CD4-positive, alpha-beta T cell (primary cell): ENCODE measurements around the gene BCL3. TPM values are rescaled to one million over a fixed set of nuclear protein-coding genes. Genes with fewer than 3 reads are reported as not detected.
"Not testable (repeated sequence)": the region's sequence is repeated elsewhere in the genome, so short reads cannot be mapped to it uniquely, and the experiment has no call there.

Source experiments
- ATAC-seq: fragments of 200-7000 bp; cut with Tn5 transposase; one replicate; pipeline ENCODE4 v1.10.0; 2022; ENCODE audit warnings: mild to moderate bottlenecking; ENCODE audit not compliant: poor library complexity
- CTCF ChIA-PET: fragments of 350-600 bp; sonication (Branson Sonifier 250); formaldehyde crosslinking; loops from one replicate; lab custom pipeline; 2021; ENCODE audit warnings: antibody characterized with exemption, inconsistent platforms; lab: Charles Lee
- POLR2A ChIA-PET: fragments of 350-600 bp; sonication (Branson Sonifier 250); formaldehyde crosslinking; loops from one replicate; lab custom pipeline; 2021; ENCODE audit warnings: antibody characterized with exemption, inconsistent platforms; lab: Charles Lee
- DNase-seq, 14 experiments: peaks; one replicate each; pipeline ENCODE4 v3.0.0-alpha.2; 2013 to 2020; ENCODE audit warnings: mixed read lengths in 2 of 14
- H3K27ac ChIP-seq, 2 donors: one replicate each; pipeline versions ENCODE4 v1.5.1 to v1.7.0; 2013; ENCODE audit warnings: low read length in 2 of 2, low read depth in 1 of 2, mild to moderate bottlenecking in 1 of 2
- H3K27me3 ChIP-seq, 2 experiments: 1 replicate in 1 of 2; 2 replicates in 1 of 2; pipeline versions ENCODE4 v1.6.1 to v1.7.0; 2013; ENCODE audit warnings: low read length in 2 of 2, control low read depth in 1 of 2, mild to moderate bottlenecking in 1 of 2, moderate library complexity in 1 of 2; ENCODE audit not compliant: insufficient read depth in 2 of 2, control insufficient read depth in 1 of 2
- H3K36me3 ChIP-seq: one replicate; pipeline ENCODE4 v1.6.1; 2013; ENCODE audit warnings: low read length, control low read depth; ENCODE audit not compliant: insufficient read depth
- H3K4me1 ChIP-seq: one replicate; pipeline ENCODE4 v1.6.1; 2013; ENCODE audit warnings: low read length, control low read depth; ENCODE audit not compliant: insufficient read depth
- H3K4me3 ChIP-seq: one replicate; pipeline ENCODE4 v1.5.1; 2013; ENCODE audit warnings: mild to moderate bottlenecking, low read length, moderate library complexity
- H3K9me3 ChIP-seq, 2 experiments: 1 replicate in 1 of 2; 2 replicates in 1 of 2; pipeline versions ENCODE4 v1.6.1 to v1.7.0; 2013; ENCODE audit warnings: low read length in 2 of 2, mild to moderate bottlenecking in 2 of 2, control low read depth in 1 of 2, moderate library complexity in 1 of 2; ENCODE audit not compliant: control insufficient read depth in 1 of 2, insufficient read depth in 1 of 2
- H3K27ac Mint-ChIP-seq: one replicate; pipeline ENCODE4 v1.8.0; 2020; ENCODE audit warnings: mixed read lengths
- H3K27me3 Mint-ChIP-seq: one replicate; pipeline ENCODE4 v1.8.0; 2021; ENCODE audit warnings: mixed read lengths
- H3K36me3 Mint-ChIP-seq: one replicate; pipeline ENCODE4 v1.8.0; 2021; ENCODE audit warnings: low read depth, mixed read lengths
- H3K4me1 Mint-ChIP-seq: one replicate; pipeline ENCODE4 v1.8.0; 2021; ENCODE audit warnings: low read depth, mixed read lengths
- H3K4me3 Mint-ChIP-seq: one replicate; pipeline ENCODE4 v1.8.0; 2020; ENCODE audit warnings: mild to moderate bottlenecking, mixed read lengths
- H3K9me3 Mint-ChIP-seq: one replicate; pipeline ENCODE4 v1.8.0; 2020; ENCODE audit warnings: mixed read lengths
- intact Hi-C, 2 experiments: fragments of 100-400 bp; cut with DNase I in 1 of 2; cut with micrococcal nuclease in 1 of 2; formaldehyde crosslinking; loops; one replicate each; pipeline versions ENCODE4 v1.15.1 to v1.9.0; 2023 to 2025; cut with DNase I, micrococcal nuclease
- total RNA-seq, 174 experiments: library from RNA in 2 of 174; stranded (reverse) in 2 of 174; gene quantifications; one replicate each; pipeline ENCODE4 v1.2.3 and lab custom pipeline; 2021 to 2026
- TF ChIP-seq, protein P1 (sequence below): fragments of 200-600 bp; IDR thresholded peaks from one replicate; pipeline ENCODE4 v1.8.0; 2022; ENCODE audit warnings: antibody characterized with exemption, mild to moderate bottlenecking

Gene BCL3
- total RNA-seq, 2 experiments from 2014 or later, result 90.9 to 97.1 TPM

DNA sequence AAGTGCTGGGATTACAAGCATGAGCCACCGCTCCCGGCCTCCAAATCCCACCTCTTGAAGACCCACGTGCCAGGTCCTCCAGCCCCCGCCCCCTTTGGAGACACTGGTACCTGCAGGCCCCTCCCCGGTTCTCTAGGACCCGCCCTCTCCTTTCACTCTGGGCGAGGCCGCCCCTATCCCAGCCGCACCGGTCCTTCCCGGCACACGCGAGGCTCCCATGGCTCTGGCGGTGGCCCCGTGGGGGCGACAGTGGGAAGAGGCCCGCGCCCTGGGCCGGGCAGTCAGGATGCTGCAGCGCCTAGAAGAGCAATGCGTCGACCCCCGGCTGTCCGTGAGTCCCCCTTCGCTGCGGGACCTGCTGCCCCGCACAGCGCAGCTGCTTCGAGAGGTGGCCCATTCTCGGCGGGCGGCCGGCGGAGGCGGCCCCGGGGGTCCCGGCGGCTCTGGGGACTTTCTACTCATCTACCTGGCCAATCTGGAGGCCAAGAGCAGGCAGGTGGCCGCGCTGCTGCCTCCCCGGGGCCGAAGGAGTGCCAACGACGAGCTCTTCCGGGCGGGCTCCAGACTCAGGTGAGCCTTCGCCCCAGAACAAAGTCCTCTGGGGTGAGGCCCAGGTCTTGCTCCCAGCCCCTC is 29.3 kb downstream of the BCL3 start, which contains the start of gene CBLC:
Gene CBLC (plus strand): TSS at position 176 of the 633 bp plus-strand sequence. CDS start 42 bp downstream, at position 218.
- Histone ChIP-seq H3K4me1 (peaks cover 4% of the 10 kb centered on the region), H3K9me3 (no peaks in the 10 kb centered on the region), H3K36me3 (no peaks in the 10 kb centered on the region), H3K27ac (no peak within 1 kb of the TSS), H3K4me3 (no peak within 1 kb of the TSS), H3K27me3 (peaks cover 0 to 4% of the 10 kb centered on the region in 2 experiments)
- Mint-ChIP-seq H3K4me1 (no peaks in the 10 kb centered on the region), H3K27me3 (no peaks in the 10 kb centered on the region), H3K4me3 (no peak within 1 kb of the TSS), H3K27ac (no peak within 1 kb of the TSS), H3K36me3 (no peaks in the 10 kb centered on the region), H3K9me3 (no peaks in the 10 kb centered on the region)
- no peak for DNase-seq
- TF ChIP-seq, protein P1, sequence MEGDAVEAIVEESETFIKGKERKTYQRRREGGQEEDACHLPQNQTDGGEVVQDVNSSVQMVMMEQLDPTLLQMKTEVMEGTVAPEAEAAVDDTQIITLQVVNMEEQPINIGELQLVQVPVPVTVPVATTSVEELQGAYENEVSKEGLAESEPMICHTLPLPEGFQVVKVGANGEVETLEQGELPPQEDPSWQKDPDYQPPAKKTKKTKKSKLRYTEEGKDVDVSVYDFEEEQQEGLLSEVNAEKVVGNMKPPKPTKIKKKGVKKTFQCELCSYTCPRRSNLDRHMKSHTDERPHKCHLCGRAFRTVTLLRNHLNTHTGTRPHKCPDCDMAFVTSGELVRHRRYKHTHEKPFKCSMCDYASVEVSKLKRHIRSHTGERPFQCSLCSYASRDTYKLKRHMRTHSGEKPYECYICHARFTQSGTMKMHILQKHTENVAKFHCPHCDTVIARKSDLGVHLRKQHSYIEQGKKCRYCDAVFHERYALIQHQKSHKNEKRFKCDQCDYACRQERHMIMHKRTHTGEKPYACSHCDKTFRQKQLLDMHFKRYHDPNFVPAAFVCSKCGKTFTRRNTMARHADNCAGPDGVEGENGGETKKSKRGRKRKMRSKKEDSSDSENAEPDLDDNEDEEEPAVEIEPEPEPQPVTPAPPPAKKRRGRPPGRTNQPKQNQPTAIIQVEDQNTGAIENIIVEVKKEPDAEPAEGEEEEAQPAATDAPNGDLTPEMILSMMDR, result no peak
- ChIA-PET CTCF (no interaction called here), POLR2A (no interaction called here)
- intact Hi-C loops, result no loop called here
- ATAC-seq, result no peak

DNA sequence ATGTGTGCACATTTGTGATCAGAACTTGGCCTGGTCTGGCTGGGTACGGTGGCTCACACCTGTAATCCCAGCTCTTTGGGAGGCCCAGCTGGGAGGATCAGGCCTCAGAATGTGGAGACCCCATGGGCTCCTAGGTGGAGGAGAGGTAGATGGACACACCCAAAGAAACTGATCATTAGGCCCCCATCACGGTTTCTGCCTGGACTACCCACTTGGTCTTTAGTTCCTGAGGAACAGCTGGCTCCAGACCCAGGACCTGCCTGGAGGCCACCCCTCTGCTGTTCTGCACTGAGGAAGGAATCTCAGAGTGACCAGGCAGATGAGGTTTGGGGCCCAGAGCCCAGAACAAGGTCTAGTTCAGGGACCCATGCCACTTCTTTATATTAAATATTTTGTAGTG is 30.6 kb downstream of the BCL3 start:
- ChIA-PET POLR2A (no interaction called here), CTCF (interaction anchor here (1.3 to 2.6 kb wide), 2 partner anchors 8 to 55 kb away, joined by 3 to 9 read pairs; no protein-coding TSS in a partner anchor)
- peaks cover 1% of the 10 kb centered on the region for H3K27me3 Mint-ChIP-seq
- H3K9me3 Mint-ChIP-seq, result no peaks in the 10 kb centered on the region
- Histone ChIP-seq H3K36me3 (no peaks in the 10 kb centered on the region), H3K27me3 (peaks cover 0 to 4% of the 10 kb centered on the region in 2 experiments), H3K27ac (no peak overlapping the region), H3K4me1 (peaks cover 5% of the 10 kb centered on the region), H3K9me3 (no peaks in the 10 kb centered on the region), H3K4me3 (no peak overlapping the region)
- ATAC-seq (no peak), DNase-seq (no peak)
- no peak overlapping the region for H3K27ac Mint-ChIP-seq
- intact Hi-C loops, result no loop called here
- no peaks in the 10 kb centered on the region for H3K36me3 Mint-ChIP-seq
- TF ChIP-seq, protein P1, result no peak
- H3K4me3 Mint-ChIP-seq, result no peak overlapping the region
- peaks cover 1% of the 10 kb centered on the region for H3K4me1 Mint-ChIP-seq

DNA sequence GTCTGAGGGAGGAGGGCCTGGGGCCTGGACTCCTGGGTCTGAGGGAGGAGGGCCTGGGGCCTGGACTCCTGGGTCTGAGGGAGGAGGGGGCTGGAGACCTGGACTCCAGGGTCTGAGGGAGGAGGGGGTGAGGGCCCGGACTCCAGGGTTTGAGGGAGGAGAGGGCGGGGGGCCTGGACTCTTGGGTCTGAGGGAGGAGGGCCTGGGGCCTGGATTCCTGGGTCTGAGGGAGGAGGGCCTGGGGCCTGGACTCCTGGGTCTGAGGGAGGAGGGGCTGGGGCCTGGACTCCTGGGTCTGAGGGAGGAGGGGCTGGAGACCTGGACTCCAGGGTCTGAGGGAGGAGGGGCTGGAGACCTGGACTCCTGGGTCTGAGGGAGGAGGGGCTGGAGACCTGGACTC is 33.2 kb downstream of the BCL3 start:
- H3K27me3 Mint-ChIP-seq, ATAC-seq, H3K27me3 ChIP-seq, H3K4me3 ChIP-seq, CTCF ChIA-PET, POLR2A ChIA-PET, H3K9me3 ChIP-seq, H3K36me3 Mint-ChIP-seq, H3K9me3 Mint-ChIP-seq, H3K27ac ChIP-seq, H3K36me3 ChIP-seq, H3K27ac Mint-ChIP-seq, intact Hi-C loops, DNase-seq, H3K4me3 Mint-ChIP-seq, H3K4me1 Mint-ChIP-seq: not testable (repeated sequence)
- H3K4me1 ChIP-seq, result peaks cover 11% of the 10 kb centered on the region
